KMS-11 (cell line): ENCODE measurements around the gene BLOC1S4.

Source experiments
- H2AFZ ChIP-seq: fragments of 200-600 bp; sonication (generic); 2 replicates; pipeline ENCODE4 v1.6.1; 2016; ENCODE audit warnings: antibody characterized with exemption, mixed run types, low read depth
- H3K27ac ChIP-seq: fragments of 200-600 bp; sonication (generic); 2 replicates; pipeline ENCODE4 v1.6.1; 2016; ENCODE audit warnings: mild to moderate bottlenecking, mixed run types
- H3K27me3 ChIP-seq: fragments of 200-600 bp; sonication (generic); 2 replicates; pipeline ENCODE4 v1.6.1; 2017; ENCODE audit warnings: mild to moderate bottlenecking, low read depth, mixed run types, moderate library complexity; ENCODE audit not compliant: insufficient read depth
- H3K36me3 ChIP-seq: fragments of 200-600 bp; sonication (generic); 2 replicates; pipeline ENCODE4 v1.6.1; 2017; ENCODE audit warnings: mild to moderate bottlenecking, mixed run types; ENCODE audit not compliant: insufficient read depth
- H3K4me1 ChIP-seq: fragments of 200-600 bp; sonication (generic); 2 replicates; pipeline ENCODE4 v1.6.1; 2016; ENCODE audit warnings: mild to moderate bottlenecking, low read depth, mixed run types; ENCODE audit not compliant: poor library complexity, severe bottlenecking
- H3K4me2 ChIP-seq: fragments of 200-600 bp; sonication (generic); 2 replicates; pipeline ENCODE4 v1.7.0; 2016; ENCODE audit warnings: mild to moderate bottlenecking, mixed run types
- H3K4me3 ChIP-seq: fragments of 200-600 bp; sonication (generic); IDR thresholded peaks from 2 replicates; pipeline ENCODE4 v1.6.1; 2017; ENCODE audit warnings: low read depth, low read length, mixed read lengths; ENCODE audit not compliant: insufficient read depth
- H3K79me2 ChIP-seq: fragments of 200-600 bp; sonication (generic); 2 replicates; pipeline ENCODE4 v1.6.1; 2016; ENCODE audit warnings: low read depth, mixed run types; ENCODE audit not compliant: insufficient read depth
- H3K9ac ChIP-seq: fragments of 200-600 bp; sonication (generic); 2 replicates; pipeline ENCODE4 v1.6.1; 2016; ENCODE audit warnings: mild to moderate bottlenecking, mixed run types
- H4K20me1 ChIP-seq: fragments of 200-600 bp; sonication (generic); 2 replicates; pipeline ENCODE4 v1.6.1; 2016; ENCODE audit warnings: mild to moderate bottlenecking, mixed run types; ENCODE audit not compliant: insufficient read depth
- TF ChIP-seq, protein P1 (sequence below): fragments of 200-600 bp; sonication (generic); conservative IDR thresholded peaks from 2 replicates; pipeline ENCODE4 v1.6.1; 2017; ENCODE audit warnings: low read depth, mild to moderate bottlenecking, antibody characterized with exemption, low read length, moderate library complexity, mixed read lengths

BLOC1S4 gene

DNA sequence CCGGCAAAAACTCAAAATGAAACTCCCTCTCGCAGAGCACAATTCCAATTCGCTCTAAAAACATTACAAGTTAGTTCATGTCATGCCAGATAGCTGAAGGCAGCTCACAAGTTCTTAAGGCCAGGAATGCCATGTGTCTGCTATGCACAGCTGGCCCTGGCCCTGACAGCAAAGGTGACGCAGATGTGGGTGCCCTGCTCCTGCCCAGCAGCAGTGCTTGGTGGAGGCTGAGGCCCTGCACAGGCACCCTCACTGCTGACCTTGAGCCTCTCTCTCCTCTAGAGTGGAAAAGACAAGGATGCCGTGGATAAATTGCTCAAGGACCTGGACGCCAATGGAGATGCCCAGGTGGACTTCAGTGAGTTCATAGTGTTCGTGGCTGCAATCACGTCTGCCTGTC is 19.4 kb upstream of the BLOC1S4 start:
- H3K27ac ChIP-seq, result no peak overlapping the region
- H3K4me2 ChIP-seq, result no peak overlapping the region
- H3K4me3 ChIP-seq, result no peak overlapping the region

DNA sequence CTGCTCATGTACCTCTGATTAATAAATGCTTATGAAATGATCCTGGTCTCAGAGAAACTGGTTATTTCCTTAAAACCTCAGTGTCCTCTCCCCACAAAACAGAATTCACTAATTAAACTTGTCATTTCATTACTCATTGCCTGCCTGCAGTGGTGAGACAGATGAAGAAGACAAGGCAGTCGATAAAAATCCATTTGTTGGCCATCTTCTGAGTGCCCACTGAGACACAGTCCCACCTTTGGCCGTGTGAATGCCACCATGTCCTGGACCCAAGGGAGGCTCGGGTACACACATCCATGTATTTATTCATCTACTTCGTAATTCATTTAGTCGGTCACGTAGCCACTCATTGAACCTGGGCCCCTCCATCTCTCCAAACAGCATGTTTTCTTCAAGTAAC is 18.8 kb upstream of the BLOC1S4 start:
- Histone ChIP-seq H2AFZ (no peak overlapping the region), H3K27ac (no peak overlapping the region), H3K4me3 (no peak overlapping the region), H3K79me2 (no peaks in the 10 kb centered on the region), H4K20me1 (no peaks in the 10 kb centered on the region), H3K4me1 (no peaks in the 10 kb centered on the region), H3K4me2 (no peak overlapping the region), H3K27me3 (no peaks in the 10 kb centered on the region), H3K36me3 (no peaks in the 10 kb centered on the region), H3K9ac (no peak overlapping the region)
- TF ChIP-seq, protein P1, sequence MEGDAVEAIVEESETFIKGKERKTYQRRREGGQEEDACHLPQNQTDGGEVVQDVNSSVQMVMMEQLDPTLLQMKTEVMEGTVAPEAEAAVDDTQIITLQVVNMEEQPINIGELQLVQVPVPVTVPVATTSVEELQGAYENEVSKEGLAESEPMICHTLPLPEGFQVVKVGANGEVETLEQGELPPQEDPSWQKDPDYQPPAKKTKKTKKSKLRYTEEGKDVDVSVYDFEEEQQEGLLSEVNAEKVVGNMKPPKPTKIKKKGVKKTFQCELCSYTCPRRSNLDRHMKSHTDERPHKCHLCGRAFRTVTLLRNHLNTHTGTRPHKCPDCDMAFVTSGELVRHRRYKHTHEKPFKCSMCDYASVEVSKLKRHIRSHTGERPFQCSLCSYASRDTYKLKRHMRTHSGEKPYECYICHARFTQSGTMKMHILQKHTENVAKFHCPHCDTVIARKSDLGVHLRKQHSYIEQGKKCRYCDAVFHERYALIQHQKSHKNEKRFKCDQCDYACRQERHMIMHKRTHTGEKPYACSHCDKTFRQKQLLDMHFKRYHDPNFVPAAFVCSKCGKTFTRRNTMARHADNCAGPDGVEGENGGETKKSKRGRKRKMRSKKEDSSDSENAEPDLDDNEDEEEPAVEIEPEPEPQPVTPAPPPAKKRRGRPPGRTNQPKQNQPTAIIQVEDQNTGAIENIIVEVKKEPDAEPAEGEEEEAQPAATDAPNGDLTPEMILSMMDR, result no peak

More for the DNA sequence above, 19.4 kb upstream of the BLOC1S4 start:
- Histone ChIP-seq H2AFZ (no peak overlapping the region), H3K9ac (no peak overlapping the region), H3K4me1 (no peaks in the 10 kb centered on the region), H4K20me1 (no peaks in the 10 kb centered on the region), H3K79me2 (no peaks in the 10 kb centered on the region), H3K36me3 (no peaks in the 10 kb centered on the region), H3K27me3 (no peaks in the 10 kb centered on the region)
- TF ChIP-seq, protein P1, result no peak

DNA sequence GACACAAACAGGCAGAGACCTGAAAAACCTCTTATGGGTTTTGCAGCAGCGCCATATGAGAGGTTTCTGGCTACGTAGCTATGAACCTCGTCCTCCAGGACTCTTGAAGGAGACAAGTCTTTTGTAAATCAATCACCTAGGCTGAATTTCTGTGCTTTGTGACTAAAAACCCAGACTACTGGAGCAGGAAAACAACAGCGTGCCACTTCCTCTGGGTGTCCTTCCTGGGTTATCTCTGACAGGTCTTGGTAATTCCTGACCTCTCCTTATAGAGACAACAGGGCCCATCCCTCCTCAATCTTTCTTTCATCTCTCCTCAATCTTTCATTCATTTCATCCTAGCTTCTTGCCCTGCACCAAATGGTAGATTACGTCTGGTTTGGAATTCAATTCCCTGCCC is 16.6 kb upstream of the BLOC1S4 start:
- Histone ChIP-seq H2AFZ (no peak overlapping the region), H3K9ac (no peak overlapping the region), H3K4me1 (no peaks in the 10 kb centered on the region), H3K4me2 (no peak overlapping the region), H3K79me2 (no peaks in the 10 kb centered on the region), H3K36me3 (no peaks in the 10 kb centered on the region), H3K27me3 (no peaks in the 10 kb centered on the region), H3K4me3 (no peak overlapping the region), H3K27ac (no peak overlapping the region), H4K20me1 (no peaks in the 10 kb centered on the region)
- TF ChIP-seq, protein P1, result no peak

DNA sequence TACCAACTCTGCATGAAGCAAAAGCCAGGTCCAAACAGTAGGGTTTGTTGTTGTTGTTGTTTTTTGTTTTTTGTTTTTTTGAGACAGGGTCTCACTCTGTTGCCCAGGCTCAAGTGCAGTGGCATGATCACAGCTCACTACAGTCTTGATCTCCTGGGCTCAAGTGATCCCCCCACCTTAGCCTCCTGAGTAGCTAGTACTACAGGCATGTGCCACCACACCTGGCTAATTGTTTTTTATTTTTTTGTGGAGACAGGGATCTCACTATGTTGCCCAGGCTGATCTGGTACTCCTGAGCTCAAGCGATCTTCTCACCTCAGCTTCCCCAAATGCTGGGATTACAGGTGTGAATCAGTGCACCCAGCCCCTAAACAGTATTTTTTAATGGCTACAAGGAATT is 16.1 kb upstream of the BLOC1S4 start:
- no peaks in the 10 kb centered on the region for H4K20me1 ChIP-seq
- no peaks in the 10 kb centered on the region for H3K27me3 ChIP-seq
- H3K79me2 ChIP-seq, result no peaks in the 10 kb centered on the region
- H2AFZ ChIP-seq, result no peak overlapping the region
- no peak overlapping the region for H3K9ac ChIP-seq
- TF ChIP-seq, protein P1, result no peak
- no peaks in the 10 kb centered on the region for H3K36me3 ChIP-seq
- no peak overlapping the region for H3K4me2 ChIP-seq
- no peak overlapping the region for H3K4me3 ChIP-seq
- no peak overlapping the region for H3K27ac ChIP-seq
- H3K4me1 ChIP-seq, result no peaks in the 10 kb centered on the region
